ENCODE results near the gene MSL3. TPM values are rescaled to one million over a fixed set of nuclear protein-coding genes. Genes with fewer than 3 reads are reported as not detected.

Gene MSL3
- total and polyA plus RNA-seq, 2 of the 13 experiments (the other 11 are each of a cell fraction or from before 2014, with no cell fraction given), result 7.6 to 10.2 TPM

GRCh38 chrX:11756354-11757318 is 1.4 kb upstream of the MSL3 start:
- Histone ChIP-seq H3K4me1 (ENCODE audit: insufficient read depth, low read length) (peaks cover 29% of the 10 kb centered on the region), H2AFZ (ENCODE audit: low read length) (no peak overlapping the region), H3K9ac (ENCODE audit: insufficient read depth, low read depth, low read length) (no peak overlapping the region), H3K79me2 (ENCODE audit: insufficient read depth, low read length) (no peaks in the 10 kb centered on the region), H3K4me2 (ENCODE audit: low read depth, low read length) (peak overlapping the region; percentile 66), H3K36me3 (replicated peaks in 1 of 2; ENCODE audit: control insufficient read depth in 1 of 2, insufficient read depth in 2 of 2, low read length in 2 of 2) (no peaks in the 10 kb centered on the region), H3K27ac (ENCODE audit: extremely low read length, insufficient read depth, low read length) (no peak overlapping the region), H3K27me3 (ENCODE audit: control insufficient read depth in 1 of 2, insufficient read depth in 2 of 2, low read length in 2 of 2) (peaks cover 2 to 16% of the 10 kb centered on the region in 2 experiments; a peak in 3 of 5 replicates), H3K9me3 (ENCODE audit: low read length) (no peaks in the 10 kb centered on the region), H4K20me1 (ENCODE audit: insufficient read depth, low read length) (no peaks in the 10 kb centered on the region), H3K4me3 (replicated peaks in 1 of 3; ENCODE audit: insufficient read depth in 1 of 3, low read depth in 2 of 3, low read length in 3 of 3) (no peak overlapping the region)
- BruUV-seq (replicated peaks), result no TSS peak
- FAIRE-seq (no peak), DNase-seq (ENCODE audit: low spot score) (no peak), ATAC-seq (no peak)
- 52% methylated on average over 11 of the region's 15 CpGs for WGBS (ENCODE audit: low lambda C conversion rate)
- TF ChIP-seq, protein P1, sequence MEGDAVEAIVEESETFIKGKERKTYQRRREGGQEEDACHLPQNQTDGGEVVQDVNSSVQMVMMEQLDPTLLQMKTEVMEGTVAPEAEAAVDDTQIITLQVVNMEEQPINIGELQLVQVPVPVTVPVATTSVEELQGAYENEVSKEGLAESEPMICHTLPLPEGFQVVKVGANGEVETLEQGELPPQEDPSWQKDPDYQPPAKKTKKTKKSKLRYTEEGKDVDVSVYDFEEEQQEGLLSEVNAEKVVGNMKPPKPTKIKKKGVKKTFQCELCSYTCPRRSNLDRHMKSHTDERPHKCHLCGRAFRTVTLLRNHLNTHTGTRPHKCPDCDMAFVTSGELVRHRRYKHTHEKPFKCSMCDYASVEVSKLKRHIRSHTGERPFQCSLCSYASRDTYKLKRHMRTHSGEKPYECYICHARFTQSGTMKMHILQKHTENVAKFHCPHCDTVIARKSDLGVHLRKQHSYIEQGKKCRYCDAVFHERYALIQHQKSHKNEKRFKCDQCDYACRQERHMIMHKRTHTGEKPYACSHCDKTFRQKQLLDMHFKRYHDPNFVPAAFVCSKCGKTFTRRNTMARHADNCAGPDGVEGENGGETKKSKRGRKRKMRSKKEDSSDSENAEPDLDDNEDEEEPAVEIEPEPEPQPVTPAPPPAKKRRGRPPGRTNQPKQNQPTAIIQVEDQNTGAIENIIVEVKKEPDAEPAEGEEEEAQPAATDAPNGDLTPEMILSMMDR (CRISPR knock-in tag; IDR thresholded peaks at IDR 0.05), result 0 out of 2 replicates have a peak, but pooled peaks have one; percentile 4
- TF ChIP-seq XRCC5 (optimal IDR thresholded peaks at IDR 0.05; ENCODE audit: low read length), result peak; percentile 16
- TF ChIP-seq ZNF790 (CRISPR knock-in tag; IDR thresholded peaks at IDR 0.05; ENCODE audit: borderline replicate concordance), result no peak
- in situ Hi-C loops (cut with HindIII; ENCODE audit: extremely low pct_ligation_motif_present, low pct_unique_long_range_greater_than_20kb) (loop anchor here (25.0 kb wide), 1 partner anchor 619 kb away; no protein-coding TSS in a partner anchor), intact Hi-C loops (cut with micrococcal nuclease; ENCODE audit: unreplicated experiment) (no loop called here)
- ChIA-PET POLR2A (no interaction called here), CTCF (ENCODE audit: low intra/inter-chr PET ratio, low total read pairs) (no interaction called here)

DNA sequence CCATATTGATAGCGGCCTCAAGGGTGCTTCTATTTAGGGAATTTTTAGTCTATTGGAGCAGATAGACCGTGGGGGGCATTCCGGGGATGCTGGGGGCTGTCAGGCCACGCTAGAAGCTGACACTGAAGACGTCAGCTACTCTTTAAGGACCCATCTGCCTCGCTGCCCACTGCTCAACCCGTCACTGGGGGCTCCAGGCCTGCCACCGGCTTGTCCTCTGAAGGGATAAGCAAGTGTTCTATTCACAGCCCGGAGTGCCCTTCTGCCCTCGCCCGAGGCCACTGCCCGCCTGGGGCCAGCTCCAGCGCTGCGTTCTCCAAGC is 679 bp upstream of the MSL3 start:
- H3K27ac ChIP-seq (ENCODE audit: extremely low read length, insufficient read depth, low read length), result no peak overlapping the region
- ChIA-PET CTCF (ENCODE audit: low intra/inter-chr PET ratio, low total read pairs) (no interaction called here), POLR2A (no interaction called here)
- no peaks in the 10 kb centered on the region for H4K20me1 ChIP-seq (ENCODE audit: insufficient read depth, low read length)
- peaks cover 29% of the 10 kb centered on the region for H3K4me1 ChIP-seq (ENCODE audit: insufficient read depth, low read length)
- FAIRE-seq (no peak), DNase-seq (ENCODE audit: low spot score) (no peak), ATAC-seq (no peak)
- 0 out of 2 replicates have a peak overlapping the region, but pooled peaks have one; percentile 29 for H3K9ac ChIP-seq (ENCODE audit: insufficient read depth, low read depth, low read length)
- 0 out of 5 replicates have a peak, but pooled peaks cover 0 to 3% of the 10 kb centered on the region in 2 experiments for H3K36me3 ChIP-seq (replicated peaks in 1 of 2; ENCODE audit: control insufficient read depth in 1 of 2, insufficient read depth in 2 of 2, low read length in 2 of 2)
- H2AFZ ChIP-seq (ENCODE audit: low read length), result no peak overlapping the region
- TF ChIP-seq HNRNPLL (IDR thresholded peaks at IDR 0.05; ENCODE audit: low read depth, low read length, poor library complexity, severe bottlenecking), result peak; percentile 23
- TF ChIP-seq HNRNPL (IDR thresholded peaks at IDR 0.05; ENCODE audit: low read depth, low read length), result 0 out of 2 replicates have a peak, but pooled peaks have one; percentile 23
- no peak for TF ChIP-seq ZNF879 (CRISPR knock-in tag; IDR thresholded peaks at IDR 0.05)
- WGBS (ENCODE audit: low lambda C conversion rate), result 14% methylated on average over 1 of the region's 14 CpGs
- peak overlapping the region; percentile 26 to 62 (median 52); a peak in 5 of 6 replicates for H3K4me3 ChIP-seq (replicated peaks in 1 of 3; ENCODE audit: insufficient read depth in 1 of 3, low read depth in 2 of 3, low read length in 3 of 3)
- intact Hi-C loops (cut with micrococcal nuclease; ENCODE audit: unreplicated experiment) (no loop called here), in situ Hi-C loops (cut with HindIII; ENCODE audit: extremely low pct_ligation_motif_present, low pct_unique_long_range_greater_than_20kb) (loop anchor here (25.0 kb wide), 1 partner anchor 620 kb away; no protein-coding TSS in a partner anchor)
- no peaks in the 10 kb centered on the region for H3K9me3 ChIP-seq (ENCODE audit: low read length)
- BruUV-seq (replicated peaks), result no TSS peak
- H3K79me2 ChIP-seq (ENCODE audit: insufficient read depth, low read length), result no peaks in the 10 kb centered on the region
- H3K27me3 ChIP-seq (ENCODE audit: control insufficient read depth in 1 of 2, insufficient read depth in 2 of 2, low read length in 2 of 2), result peaks cover 2 to 16% of the 10 kb centered on the region in 2 experiments; a peak in 3 of 5 replicates
- peak overlapping the region; percentile 66 for H3K4me2 ChIP-seq (ENCODE audit: low read depth, low read length)
